Osteoblast (primary cell): Measurements from ENCODE around the gene CDKN3. TPM values are rescaled to one million over a fixed set of nuclear protein-coding genes. Genes with fewer than 3 reads are reported as not detected.
A peak's percentile ranks its signal among the peaks of the same experiment; 100 is the strongest.

Experiments used
- DNase-seq: peaks from one replicate; pipeline ENCODE4 v3.0.0; 2011; ENCODE audit warnings: low spot score, mixed read lengths; ENCODE audit not compliant: insufficient read length; ENCODE audit errors: missing footprints
- H2AFZ ChIP-seq: 2 replicates; pipeline ENCODE4 v1.6.0; 2011; ENCODE audit warnings: mild to moderate bottlenecking, low read length
- H3K27ac ChIP-seq: 2 replicates; pipeline ENCODE4 v1.5.1; 2011; ENCODE audit warnings: mild to moderate bottlenecking, low read depth, low read length, moderate library complexity
- H3K27me3 ChIP-seq: 2 replicates; pipeline ENCODE4 v1.6.0; 2012; ENCODE audit warnings: mild to moderate bottlenecking, control low read depth, inconsistent platforms, low read length, moderate library complexity; ENCODE audit not compliant: insufficient read depth
- H3K36me3 ChIP-seq: 2 replicates; pipeline ENCODE4 v1.5.1; 2011; ENCODE audit warnings: mild to moderate bottlenecking, low read length, control low read depth, moderate library complexity; ENCODE audit not compliant: insufficient read depth
- H3K4me1 ChIP-seq: 2 replicates; pipeline ENCODE4 v1.5.1; 2011; ENCODE audit warnings: mild to moderate bottlenecking, low read length, control low read depth, moderate library complexity; ENCODE audit not compliant: insufficient read depth
- H3K4me2 ChIP-seq: 2 replicates; pipeline ENCODE4 v1.6.0; 2011; ENCODE audit warnings: mild to moderate bottlenecking, low read length; ENCODE audit not compliant: insufficient read depth
- H3K4me3 ChIP-seq: fragments of 200-600 bp; sonication (generic); 3 replicates; pipeline ENCODE4 v1.5.1; 2012; ENCODE audit warnings: mild to moderate bottlenecking, low read length, inconsistent platforms; ENCODE audit not compliant: insufficient read depth
- H3K79me2 ChIP-seq: 2 replicates; pipeline ENCODE4 v1.6.0; 2012; ENCODE audit warnings: mild to moderate bottlenecking, low read length, control low read depth, inconsistent platforms; ENCODE audit not compliant: insufficient read depth
- H3K9me3 ChIP-seq: 2 replicates; pipeline ENCODE4 v1.5.1; 2011; ENCODE audit warnings: low read depth, low read length, control low read depth
- H4K20me1 ChIP-seq: 2 replicates; pipeline ENCODE4 v1.6.0; 2012; ENCODE audit warnings: mild to moderate bottlenecking, low read length, control low read depth; ENCODE audit not compliant: insufficient read depth
- CTCF ChIP-seq: IDR thresholded peaks from 2 replicates; pipeline ENCODE4 v1.5.1; 2011; ENCODE audit warnings: mild to moderate bottlenecking, low read depth, low read length, moderate library complexity; ENCODE audit errors: extremely low read depth
- total RNA-seq: library from RNA; depleted of rRNA; stranded (reverse); fragments of >200 nt; gene quantifications from 2 replicates; pipeline ENCODE4 v1.2.3, GENCODE V29; 2012

Gene CDKN3
- total RNA-seq, 1 donor: 7.6 TPM

- no peak overlapping the region for H3K27ac ChIP-seq
- H2AFZ ChIP-seq: peak overlapping the region; percentile 16
- H3K79me2 ChIP-seq: no peaks in the 10 kb centered on the region
- no peaks in the 10 kb centered on the region for H3K9me3 ChIP-seq
- H4K20me1 ChIP-seq: no peaks in the 10 kb centered on the region
- DNase-seq: peak; percentile 52
- no peak for TF ChIP-seq CTCF
- peaks cover 2% of the 10 kb centered on the region for H3K27me3 ChIP-seq
- peak overlapping the region; percentile 53 for H3K4me2 ChIP-seq
- H3K4me1 ChIP-seq: peaks cover 5% of the 10 kb centered on the region
- peak overlapping the region; percentile 28 for H3K4me3 ChIP-seq
- no peaks in the 10 kb centered on the region for H3K36me3 ChIP-seq
Measured at GRCh38 chr14:54348923-54349620, 47.7 kb upstream of the CDKN3 start.

- Histone ChIP-seq H3K4me3 (no peak overlapping the region), H2AFZ (peak overlapping the region; percentile 16), H3K4me1 (peaks cover 5% of the 10 kb centered on the region), H3K4me2 (peak overlapping the region; percentile 53), H4K20me1 (no peaks in the 10 kb centered on the region), H3K79me2 (no peaks in the 10 kb centered on the region), H3K36me3 (no peaks in the 10 kb centered on the region), H3K27me3 (peaks cover 2% of the 10 kb centered on the region), H3K9me3 (no peaks in the 10 kb centered on the region), H3K27ac (no peak overlapping the region)
- TF ChIP-seq CTCF: no peak
- DNase-seq: no peak
Measured at GRCh38 chr14:54349713-54350112, 47.1 kb upstream of the CDKN3 start.

- H3K4me2 ChIP-seq: no peak overlapping the region
- no peak overlapping the region for H2AFZ ChIP-seq
Measured at GRCh38 chr14:54350203-54350602, 46.6 kb upstream of the CDKN3 start.

More at GRCh38 chr14:54350203-54350602, 46.6 kb upstream of the CDKN3 start:
- H3K79me2 ChIP-seq: no peaks in the 10 kb centered on the region
- peaks cover 2% of the 10 kb centered on the region for H3K27me3 ChIP-seq
- no peaks in the 10 kb centered on the region for H4K20me1 ChIP-seq
- H3K4me1 ChIP-seq: peaks cover 5% of the 10 kb centered on the region
- DNase-seq: no peak
- no peak overlapping the region for H3K4me3 ChIP-seq
- no peak overlapping the region for H3K27ac ChIP-seq
- no peaks in the 10 kb centered on the region for H3K9me3 ChIP-seq
- no peak for TF ChIP-seq CTCF
- H3K36me3 ChIP-seq: no peaks in the 10 kb centered on the region
